ENCODE results near the gene OTC.

Gene OTC

DNA sequence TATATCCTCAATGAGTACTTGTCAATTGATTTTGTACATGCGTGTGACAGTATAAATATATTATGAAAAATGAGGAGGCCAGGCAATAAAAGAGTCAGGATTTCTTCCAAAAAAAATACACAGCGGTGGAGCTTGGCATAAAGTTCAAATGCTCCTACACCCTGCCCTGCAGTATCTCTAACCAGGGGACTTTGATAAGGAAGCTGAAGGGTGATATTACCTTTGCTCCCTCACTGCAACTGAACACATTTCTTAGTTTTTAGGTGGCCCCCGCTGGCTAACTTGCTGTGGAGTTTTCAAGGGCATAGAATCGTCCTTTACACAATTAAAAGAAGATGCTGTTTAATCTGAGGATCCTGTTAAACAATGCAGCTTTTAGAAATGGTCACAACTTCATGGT, at the start of gene OTC:
OTC (plus strand) TSS at position 243 of the 400 bp plus-strand sequence; CDS start at position 336, 93 bp downstream.
- no peak for DNase-seq (ENCODE audit: low read depth)

DNA sequence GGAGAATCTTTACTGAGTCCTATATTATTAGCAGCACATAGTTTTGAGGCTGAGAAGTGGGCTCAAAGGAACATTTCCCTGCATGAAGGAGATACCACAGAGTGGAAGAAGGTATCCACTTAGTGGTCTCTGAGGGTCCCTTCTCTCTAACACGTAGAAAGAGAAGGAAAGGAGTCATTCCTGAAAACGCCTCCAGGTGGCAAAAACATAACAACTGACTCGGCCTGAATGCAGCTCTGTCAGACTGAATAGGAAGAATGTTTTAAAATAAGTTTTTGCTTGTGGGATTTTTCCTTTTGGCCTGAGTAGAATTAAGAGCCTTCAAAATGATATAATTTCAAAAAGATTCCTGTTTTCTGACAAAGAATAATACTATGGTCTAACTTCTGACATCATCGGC, 48.4 kb upstream of the OTC start:
- DNase-seq (ENCODE audit: low read depth) = peak; percentile 44

DNA sequence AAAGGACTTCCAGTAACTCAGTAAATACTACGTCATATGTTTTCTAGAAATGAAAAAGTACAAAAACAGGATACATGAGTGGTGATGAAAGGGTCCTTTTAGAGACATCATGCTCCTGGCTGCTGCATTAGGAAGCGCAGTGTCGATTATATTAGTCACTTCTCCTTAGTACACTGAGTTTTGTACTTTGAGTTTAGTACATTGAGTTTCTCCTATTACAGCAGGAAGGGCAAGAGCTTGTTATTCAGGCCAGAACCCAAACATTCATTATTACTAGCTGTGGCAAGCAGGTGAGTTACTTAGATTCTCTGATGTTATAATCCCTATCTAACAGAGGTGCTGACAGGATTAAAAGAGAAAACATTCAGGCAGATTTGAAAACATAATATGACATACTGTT, 46.4 kb upstream of the OTC start:
- peak; percentile 84 for DNase-seq (ENCODE audit: low read depth)

- no peak for DNase-seq (ENCODE audit: low read depth)
Observed at GRCh38 chrX:38311743-38312142, 40.7 kb upstream of the OTC start.

DNA sequence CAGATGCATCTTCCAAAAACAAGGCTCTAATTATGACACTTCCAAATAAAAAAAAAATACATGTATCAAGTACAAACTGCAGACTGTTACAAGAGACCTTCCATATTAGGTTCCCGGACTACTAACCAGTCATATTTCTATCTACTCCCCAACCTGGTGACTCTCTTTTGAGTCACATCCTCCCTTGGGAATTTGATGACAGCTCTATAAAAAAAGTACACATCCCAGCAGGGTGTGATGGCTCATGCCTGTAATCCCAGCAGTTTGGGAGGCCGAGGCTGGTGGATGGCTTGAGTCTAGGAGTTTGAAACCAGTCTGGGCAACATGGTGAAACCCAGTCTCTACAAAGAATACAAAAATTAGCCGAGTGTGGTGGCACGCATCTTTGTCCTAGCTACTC, 40.0 kb upstream of the OTC start:
- peak; percentile 54 for DNase-seq (ENCODE audit: low read depth)

GRCh38 chrX:38313190-38313589, 39.2 kb upstream of the OTC start:
- DNase-seq (ENCODE audit: low read depth) = peak; percentile 54

- no peak for DNase-seq (ENCODE audit: low read depth)
Observed at GRCh38 chrX:38315186-38315585, 37.2 kb upstream of the OTC start.

DNA sequence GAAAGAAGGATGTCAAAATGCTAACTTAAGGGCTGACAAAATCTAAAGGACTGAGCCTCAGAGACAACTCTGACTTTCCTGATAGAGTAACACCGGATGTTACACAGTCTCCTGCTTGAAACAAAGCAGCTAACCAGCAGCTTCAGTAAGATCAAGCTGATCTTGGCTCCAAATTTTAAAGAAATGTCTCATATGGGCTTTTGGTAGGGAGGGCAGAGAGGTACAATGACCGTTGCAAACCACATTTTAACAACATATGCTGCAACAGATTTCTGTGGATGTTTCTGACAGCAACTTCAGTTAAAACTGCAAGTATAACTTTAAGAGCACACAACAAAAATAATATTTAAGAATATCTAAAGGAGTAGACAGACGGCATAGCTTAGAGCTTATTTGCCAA, 34.2 kb upstream of the OTC start:
- no peak for DNase-seq (ENCODE audit: low read depth)

GRCh38 chrX:38318606-38319005, 33.8 kb upstream of the OTC start:
- DNase-seq (ENCODE audit: low read depth) = no peak

GRCh38 chrX:38320819-38321218, 31.6 kb upstream of the OTC start:
- DNase-seq (ENCODE audit: low read depth) = no peak

DNA sequence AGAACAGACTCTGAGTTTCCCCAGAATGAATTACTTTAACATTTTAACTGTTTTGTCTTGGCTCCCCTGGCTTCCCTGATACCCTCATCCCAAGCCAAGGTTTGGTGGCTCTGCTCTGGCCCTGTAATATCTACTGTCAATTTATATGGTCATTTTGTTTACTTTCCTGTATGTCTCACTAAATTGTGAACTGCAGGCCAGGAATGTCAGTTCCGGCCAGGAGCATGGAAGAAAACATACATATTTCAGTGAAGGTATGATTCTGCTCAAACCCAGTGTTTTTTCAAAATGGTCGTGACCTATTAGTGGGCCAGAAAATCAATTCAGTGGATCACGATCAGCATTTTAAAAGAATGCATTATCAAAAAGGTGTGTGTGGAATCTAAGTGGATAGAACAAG, 26.3 kb upstream of the OTC start:
- DNase-seq (ENCODE audit: low read depth) = no peak

DNA sequence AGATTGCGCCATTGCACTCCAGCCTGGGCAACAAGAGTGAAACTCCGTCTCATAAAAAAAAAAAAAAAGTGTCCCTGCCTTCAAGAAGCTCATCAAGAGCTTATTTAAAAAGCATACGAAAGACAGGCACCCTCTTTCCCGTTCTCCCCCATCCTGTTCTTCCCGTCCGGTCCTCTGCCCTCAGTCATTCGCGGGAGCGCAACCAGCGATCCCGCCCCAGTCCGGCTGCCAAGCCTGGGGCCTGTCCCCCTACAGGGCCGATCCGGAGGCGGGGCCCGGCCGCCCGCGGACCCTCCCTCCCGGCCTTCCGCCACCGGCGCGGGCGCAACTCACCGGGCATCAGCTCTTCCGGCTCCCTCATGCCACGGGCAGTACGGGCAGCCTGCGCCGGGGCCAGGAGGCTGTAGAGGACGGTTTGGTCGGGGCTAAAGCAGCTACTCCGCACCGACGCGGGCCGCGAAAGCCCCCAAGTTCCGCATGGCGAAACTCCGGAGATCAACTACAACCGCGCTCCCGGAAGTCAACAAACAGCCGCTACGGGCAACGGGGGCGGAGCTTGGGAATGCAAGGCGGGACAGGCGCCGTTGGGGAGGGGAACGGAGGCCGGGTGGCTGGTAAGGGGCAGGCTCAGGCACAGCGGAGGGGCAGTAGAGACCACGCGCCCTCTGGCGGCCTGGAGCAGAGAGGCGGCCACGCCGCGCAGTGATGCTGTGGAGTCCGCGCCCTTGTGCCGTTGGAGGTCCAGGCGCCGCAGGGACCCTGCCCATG, 25.2 kb upstream of the OTC start, which contains the start of gene RPGR:
RPGR (minus strand) TSS at position 503 of the 768 bp plus-strand sequence; CDS start at position 361, 142 bp downstream.
- peak; percentile 93 for DNase-seq (ENCODE audit: low read depth)

DNA sequence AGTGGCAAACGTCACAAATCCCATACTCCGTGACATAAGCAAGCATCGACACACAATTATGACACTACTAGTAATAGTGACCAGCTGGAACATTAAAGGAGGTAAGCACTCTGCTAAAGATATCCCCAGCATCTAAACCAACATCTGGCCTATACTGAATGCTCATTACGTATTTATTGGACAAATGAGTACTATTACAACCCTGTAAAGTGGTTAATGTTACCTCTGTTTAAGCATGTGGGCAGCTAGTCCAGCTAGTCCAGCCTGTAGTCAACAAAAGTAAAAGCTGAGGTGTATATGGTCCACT, 24.7 kb upstream of the OTC start:
- no peak for DNase-seq (ENCODE audit: low read depth)

GRCh38 chrX:38332505-38332904, 19.9 kb upstream of the OTC start:
- no peak for DNase-seq (ENCODE audit: low read depth)

DNA sequence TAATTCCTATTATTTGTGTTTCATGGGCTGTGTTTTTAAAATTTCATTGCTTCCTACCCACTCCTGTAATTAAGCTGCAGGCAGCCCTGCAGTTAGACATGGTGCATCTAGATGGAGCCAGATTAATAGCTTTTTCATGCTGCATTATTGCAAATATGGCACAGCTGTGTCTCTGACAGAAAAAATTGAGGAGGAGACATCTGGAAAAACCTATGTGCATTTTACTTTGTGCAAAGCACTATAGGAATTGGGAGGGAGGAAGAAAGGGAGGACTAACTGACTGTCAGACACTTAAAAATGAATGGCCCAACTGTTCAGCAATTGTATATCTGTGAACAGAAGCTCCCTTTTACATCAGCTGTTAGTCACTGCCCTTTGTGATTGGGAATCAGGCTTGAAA, 17.0 kb upstream of the OTC start:
- DNase-seq (ENCODE audit: low read depth) = no peak

GRCh38 chrX:38336538-38337240, 15.7 kb upstream of the OTC start:
- DNase-seq (ENCODE audit: low read depth) = no peak

DNA sequence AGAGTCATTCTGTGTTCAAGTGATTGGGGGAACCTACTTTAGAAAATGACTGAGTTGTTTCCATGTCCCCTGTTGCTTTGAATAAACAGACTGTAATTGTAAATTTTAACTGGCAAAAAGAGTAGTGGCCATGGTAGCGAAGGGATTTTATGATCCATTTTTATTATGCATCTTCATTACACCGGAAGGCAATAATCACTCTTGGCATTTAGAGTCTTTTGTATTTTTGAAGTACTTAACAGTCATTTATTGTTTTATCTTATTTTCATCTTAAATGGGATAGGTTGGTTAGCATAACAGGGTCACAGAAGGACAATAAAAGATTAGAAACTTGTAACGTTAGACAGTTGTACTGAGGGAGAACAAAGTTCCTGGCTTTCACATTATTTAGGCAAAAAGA, 11.0 kb upstream of the OTC start:
- DNase-seq (ENCODE audit: low read depth) = no peak

DNA sequence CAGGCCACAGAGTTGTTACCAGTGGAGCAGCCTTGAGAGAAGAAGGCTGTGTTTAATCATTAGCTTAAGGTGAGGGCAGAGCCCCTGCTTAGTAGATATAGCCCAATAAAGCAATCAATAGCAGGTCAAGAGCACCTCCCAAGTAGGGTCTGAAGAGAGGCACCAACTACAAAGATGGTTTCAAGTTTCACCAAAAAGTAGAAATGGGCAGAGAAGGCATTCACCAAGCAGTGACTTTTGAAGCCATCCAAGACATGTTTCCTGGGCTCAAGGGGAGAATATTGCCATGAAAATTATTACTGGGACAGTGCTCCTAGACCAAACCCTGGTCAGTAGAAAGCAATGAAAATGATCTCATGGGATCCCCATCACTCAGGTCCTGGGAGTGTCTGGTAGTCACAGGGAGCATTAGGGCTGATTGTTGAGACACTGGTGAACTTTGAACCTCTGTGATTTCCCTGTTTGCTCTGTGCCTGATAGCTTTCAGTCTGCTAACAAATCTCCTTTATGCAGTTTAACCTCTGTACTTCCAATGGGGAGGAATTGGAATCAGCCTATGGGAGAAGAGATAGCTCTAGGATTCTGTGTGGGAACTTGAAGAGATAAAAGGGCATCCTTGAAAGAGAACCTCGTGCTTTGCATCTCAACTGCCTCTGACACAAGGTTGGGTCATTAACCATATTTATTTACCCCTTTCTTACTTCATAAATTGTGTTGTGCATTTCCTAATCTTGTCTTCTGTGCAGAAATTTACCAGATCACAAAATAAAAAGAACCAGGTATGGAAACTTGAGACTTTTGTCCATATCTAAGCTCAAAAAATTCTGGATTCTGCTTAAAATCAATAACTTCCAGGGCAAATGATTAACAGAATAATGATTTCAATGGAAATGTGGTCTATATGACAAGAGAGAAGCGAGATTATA, 9.3 kb upstream of the OTC start:
- no peak for DNase-seq (ENCODE audit: low read depth)

- no peak for DNase-seq (ENCODE audit: low read depth)
Observed at GRCh38 chrX:38346150-38346549, 6.3 kb upstream of the OTC start.

DNA sequence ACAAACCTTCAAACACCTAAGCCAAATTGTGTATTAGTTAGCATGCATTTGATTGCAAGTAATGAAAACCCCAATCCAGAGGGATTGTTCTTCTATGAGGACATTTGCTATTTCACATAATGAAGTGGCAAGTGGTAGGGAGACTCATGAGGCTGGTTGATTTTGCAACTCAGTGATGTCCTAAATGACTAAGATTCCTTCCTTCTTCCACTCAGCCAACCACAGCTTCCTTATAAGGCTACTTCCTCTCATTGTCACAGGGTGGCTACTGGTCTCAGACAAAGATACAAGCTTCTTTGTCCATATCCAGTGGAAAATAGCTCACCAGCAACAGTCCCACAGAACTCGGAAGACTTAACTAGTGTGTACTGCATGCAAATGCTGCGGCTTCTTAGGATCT, 5.3 kb upstream of the OTC start:
- peak; percentile 82 for DNase-seq (ENCODE audit: low read depth)

DNA sequence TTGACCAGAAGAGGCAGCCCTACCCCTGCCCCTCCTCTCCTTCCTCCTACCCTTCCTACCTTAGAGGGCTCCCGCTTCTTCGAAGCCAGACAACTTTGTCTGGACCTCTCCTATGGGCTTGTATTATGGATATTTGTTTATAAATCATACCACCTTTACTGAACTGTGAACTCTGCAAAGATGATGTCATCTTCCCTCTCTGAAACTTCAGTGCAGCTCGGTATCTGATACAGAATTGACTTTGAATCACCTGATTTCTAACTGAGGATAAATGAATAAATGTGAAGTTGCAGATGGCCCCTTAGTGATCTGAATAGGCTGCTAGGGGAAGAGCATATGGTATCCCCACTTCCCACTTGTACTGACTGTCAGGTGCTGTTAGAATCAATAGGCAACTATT, 1.1 kb upstream of the OTC start:
- no peak for DNase-seq (ENCODE audit: low read depth)

DNA sequence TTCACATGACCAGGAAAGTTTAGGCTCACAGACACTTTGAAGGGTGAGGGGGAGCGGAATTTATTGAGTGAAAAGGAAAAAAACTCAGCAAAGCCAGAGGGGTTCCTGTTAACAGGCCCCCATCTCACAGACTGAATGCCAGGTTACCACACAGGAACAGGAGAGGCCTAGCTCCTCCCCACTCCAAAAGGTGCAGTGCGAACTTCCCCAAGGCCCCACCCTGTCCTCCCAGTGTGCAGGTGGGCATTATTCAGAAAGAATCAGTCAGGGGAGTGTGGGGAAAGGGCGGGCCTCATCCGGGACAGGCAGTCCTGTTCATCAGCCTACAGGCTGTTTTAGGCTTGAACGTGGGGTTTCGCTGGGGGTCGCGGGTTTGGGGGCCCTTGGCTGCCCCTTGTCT, 4.0 kb downstream of the OTC start:
- no peak for DNase-seq (ENCODE audit: low read depth)

Data from iris pigment epithelial cell (primary cell).